SK-N-SH (cell line): ENCODE measurements around the gene LPP. TPM values are rescaled to one million over a fixed set of nuclear protein-coding genes. Genes with fewer than 3 reads are reported as not detected.

Experiments
- CTCF ChIA-PET: fragments of 300-600, 350-600 bp; formaldehyde crosslinking; extraction: SDS; loops from one replicate; lab custom pipeline; 2021; lab: Yijun Ruan, JAX
- POLR2A ChIA-PET: fragments of 350-600 bp; sonication (Branson Sonifier 250); formaldehyde crosslinking; extraction: SDS; loops from one replicate; lab custom pipeline; 2020; ENCODE audit warnings: antibody characterized with exemption, inconsistent platforms; lab: Yijun Ruan, JAX
- DNase-seq: peaks from one replicate; pipeline ENCODE4 v3.0.0; 2012
- H2AFZ ChIP-seq: fragments of 200-600 bp; sonication (generic); 2 replicates; pipeline ENCODE4 v1.8.1; 2016; ENCODE audit warnings: antibody characterized with exemption, mild to moderate bottlenecking, low read depth
- H3F3A ChIP-seq: fragments of 200-600 bp; sonication (generic); replicated peaks from 2 replicates; pipeline ENCODE3; 2016; ENCODE audit warnings: antibody characterized with exemption, mild to moderate bottlenecking; ENCODE audit not compliant: insufficient read depth
- H3K27ac ChIP-seq, 2 experiments: fragments of 200-500 bp in 1 of 2; fragments of 200-600 bp in 1 of 2; sonication (Bioruptor generic) in 1 of 2; sonication (generic), shearing (Covaris generic) in 1 of 2; 2 replicates each; pipeline versions ENCODE4 v1.5.1 to v1.6.1; 2014 to 2016; ENCODE audit warnings: low read depth in 2 of 2, inconsistent platforms in 1 of 2, low read length in 1 of 2, mild to moderate bottlenecking in 1 of 2, mixed read lengths in 1 of 2
- H3K27me3 ChIP-seq: fragments of 200-600 bp; sonication (generic), shearing (Covaris generic); 2 replicates; pipeline ENCODE4 v1.6.1; 2016; ENCODE audit warnings: mixed run types; ENCODE audit not compliant: insufficient read depth
- H3K36me3 ChIP-seq, 2 experiments: fragments of 200-500 bp in 1 of 2; fragments of 200-600 bp in 1 of 2; sonication (Bioruptor generic) in 1 of 2; sonication (generic) in 1 of 2; replicated peaks in 1 of 2; 2 replicates each; pipeline versions ENCODE3 to v1.5.1; 2014 to 2016; ENCODE audit warnings: low read length in 1 of 2, mild to moderate bottlenecking in 1 of 2; ENCODE audit not compliant: insufficient read depth in 2 of 2, control insufficient read depth in 1 of 2
- H3K4me1 ChIP-seq, 2 experiments: fragments of 200-500 bp in 1 of 2; fragments of 200-600 bp in 1 of 2; sonication (Bioruptor generic) in 1 of 2; sonication (generic), shearing (Covaris generic) in 1 of 2; 2 replicates each; pipeline versions ENCODE4 v1.5.1 to v1.6.1; 2014 to 2016; ENCODE audit warnings: low read depth in 1 of 2, low read length in 1 of 2, mixed run types in 1 of 2; ENCODE audit not compliant: insufficient read depth in 2 of 2, control insufficient read depth in 1 of 2
- H3K4me2 ChIP-seq: fragments of 200-600 bp; sonication (generic), shearing (Covaris generic); 2 replicates; pipeline ENCODE4 v1.6.1; 2017; ENCODE audit warnings: mixed run types
- H3K4me3 ChIP-seq, 2 experiments: fragments of 200-500 bp in 1 of 2; fragments of 200-600 bp in 1 of 2; sonication (Bioruptor generic) in 1 of 2; sonication (generic), shearing (Covaris generic) in 1 of 2; 2 replicates each; pipeline versions ENCODE4 v1.5.1 to v1.8.1; 2014 to 2016; ENCODE audit warnings: low read depth in 2 of 2, inconsistent platforms in 1 of 2, low read length in 1 of 2, mild to moderate bottlenecking in 1 of 2, mixed read lengths in 1 of 2, moderate library complexity in 1 of 2
- H3K79me2 ChIP-seq: fragments of 200-600 bp; sonication (generic); 2 replicates; pipeline ENCODE4 v1.8.1; 2017; ENCODE audit warnings: mild to moderate bottlenecking; ENCODE audit not compliant: insufficient read depth
- H3K9ac ChIP-seq: fragments of 200-600 bp; sonication (generic); 2 replicates; pipeline ENCODE4 v1.6.1; 2017; ENCODE audit warnings: mixed run types
- H3K9me2 ChIP-seq: fragments of 200-600 bp; sonication (generic); 2 replicates; pipeline ENCODE4 v1.6.1; 2017; ENCODE audit warnings: mixed run types
- H3K9me3 ChIP-seq: fragments of 200-600 bp; sonication (generic); 2 replicates; pipeline ENCODE4 v1.6.1; 2017; ENCODE audit warnings: mixed run types, mild to moderate bottlenecking, moderate library complexity
- H4K20me1 ChIP-seq: fragments of 200-600 bp; sonication (generic); 2 replicates; pipeline ENCODE4 v1.6.1; 2017; ENCODE audit warnings: mild to moderate bottlenecking, mixed run types; ENCODE audit not compliant: insufficient read depth
- CHD2 ChIP-seq: fragments of 150-350 bp; IDR thresholded peaks from 2 replicates; pipeline ENCODE4 v1.6.1; 2018; ENCODE audit warnings: low read length; ENCODE audit not compliant: partially characterized antibody
- CTCF ChIP-seq: fragments of 200-600 bp; sonication (generic); IDR thresholded peaks from 2 replicates; pipeline ENCODE4 v1.6.1; 2017; ENCODE audit warnings: antibody characterized with exemption, mild to moderate bottlenecking, moderate library complexity
- ELF1 ChIP-seq: IDR thresholded peaks from 2 replicates; pipeline ENCODE4 v1.4.0; 2012
- EP300 ChIP-seq, 2 experiments: IDR thresholded peaks; 2 replicates each; pipeline versions ENCODE4 v1.4.0 to v1.6.1; 2012; ENCODE audit warnings: borderline replicate concordance in 1 of 2, low read depth in 1 of 2, low read length in 1 of 2
- FOSL2 ChIP-seq: IDR thresholded peaks from 2 replicates; pipeline ENCODE4 v1.4.0; 2012; ENCODE audit warnings: low read depth, mild to moderate bottlenecking, moderate library complexity, borderline replicate concordance
- FOXJ3 ChIP-seq: sonication (generic); formaldehyde crosslinking; IDR thresholded peaks from 2 replicates; pipeline ENCODE4 v1.5.1; 2020; ENCODE audit warnings: mild to moderate bottlenecking, missing genetic modification reagents
- FOXM1 ChIP-seq: IDR thresholded peaks from 2 replicates; pipeline ENCODE4 v1.4.0; 2012; ENCODE audit warnings: low read depth, mild to moderate bottlenecking
- GABPA ChIP-seq: IDR thresholded peaks from 2 replicates; pipeline ENCODE4 v1.4.0; 2012; ENCODE audit warnings: low read depth, mild to moderate bottlenecking
- GATA2 ChIP-seq: sonication (generic); formaldehyde crosslinking; IDR thresholded peaks from 2 replicates; pipeline ENCODE4 v1.5.0; 2020; ENCODE audit warnings: mild to moderate bottlenecking, missing genetic modification reagents
- JUND ChIP-seq: IDR thresholded peaks from 2 replicates; pipeline ENCODE4 v1.4.0; 2012
- MEF2A ChIP-seq: IDR thresholded peaks from 2 replicates; pipeline ENCODE4 v1.4.0; 2012; ENCODE audit warnings: low read depth, borderline replicate concordance
- MXI1 ChIP-seq: IDR thresholded peaks from 2 replicates; pipeline ENCODE4 v1.6.1; 2012; ENCODE audit warnings: mild to moderate bottlenecking, low read depth, low read length, improper control_type of control experiment
- NRF1 ChIP-seq: IDR thresholded peaks from 2 replicates; pipeline ENCODE4 v1.6.1; 2012; ENCODE audit warnings: low read depth, mild to moderate bottlenecking, low read length
- PBX3 ChIP-seq: IDR thresholded peaks from 2 replicates; pipeline ENCODE4; 2012
- TAF1 ChIP-seq: IDR thresholded peaks from 2 replicates; pipeline ENCODE4 v1.6.1; 2012; ENCODE audit warnings: low read depth, mild to moderate bottlenecking, low read length, moderate library complexity, borderline replicate concordance
- TCF12 ChIP-seq: IDR thresholded peaks from 2 replicates; pipeline ENCODE4 v1.4.0; 2012
- TEAD4 ChIP-seq: IDR thresholded peaks from 2 replicates; pipeline ENCODE4 v1.4.0; 2012; ENCODE audit warnings: mild to moderate bottlenecking, borderline replicate concordance; ENCODE audit not compliant: insufficient read depth
- USF2 ChIP-seq: fragments of 150-350 bp; IDR thresholded peaks from 2 replicates; pipeline ENCODE4 v1.6.1; 2017; ENCODE audit warnings: antibody characterized with exemption, low read length, low read depth, borderline replicate concordance
- YY1 ChIP-seq: IDR thresholded peaks from 2 replicates; pipeline ENCODE4 v1.4.0; 2012; ENCODE audit warnings: low read depth, mild to moderate bottlenecking
- ZBTB33 ChIP-seq: IDR thresholded peaks from 2 replicates; pipeline ENCODE4 v1.4.0; 2012; ENCODE audit warnings: low read depth, borderline replicate concordance
- WGBS: methylation state at CpG from one replicate; pipeline ENCODE4 v1.1.6; 2017; ENCODE audit warnings: low lambda C conversion rate; 5-methylcytosine and 5-hydroxymethylcytosine counted together
- polyA plus RNA-seq, 3 experiments: library from polyadenylated mRNA; depleted of rRNA; stranded (reverse); fragments of >200 nt; gene quantifications; 2 replicates each; pipeline ENCODE4 v1.2.3, GENCODE V29; 2012

LPP gene
- polyA plus RNA-seq, 1 of the 3 experiments (the other 2 are of a cell fraction): 6.6 TPM

GRCh38 chr3:188690064-188690463, 536.1 kb downstream of the LPP start:
- no peaks in the 10 kb centered on the region for H3K9me2 ChIP-seq
- no peaks in the 10 kb centered on the region for H3K9me3 ChIP-seq
- no peak overlapping the region for H3K9ac ChIP-seq
- no peak overlapping the region for H3K4me3 ChIP-seq
- H3K4me1 ChIP-seq: 0 out of 4 replicates have a peak, but pooled peaks cover 0 to 9% of the 10 kb centered on the region in 2 experiments
- no peak overlapping the region for H3K4me2 ChIP-seq
- 75% methylated on average over 5 of the region's 5 CpGs for WGBS
- H3K27me3 ChIP-seq: no peaks in the 10 kb centered on the region
- ChIA-PET CTCF (no interaction called here), POLR2A (no interaction called here)
- peaks cover 45% of the 10 kb centered on the region for H3K79me2 ChIP-seq
- DNase-seq: no peak
- H3F3A ChIP-seq: peaks cover 10% of the 10 kb centered on the region
- H3K36me3 ChIP-seq: no peaks in the 10 kb centered on the region
- no peak for TF ChIP-seq TEAD4
- no peak for TF ChIP-seq FOSL2
- no peak for TF ChIP-seq GABPA
- no peak for TF ChIP-seq ELF1
- no peak for TF ChIP-seq CTCF
- TF ChIP-seq FOXJ3 (CRISPR knock-in tag): no peak
- no peak for TF ChIP-seq NRF1
- no peak for TF ChIP-seq USF2
- TF ChIP-seq JUND: no peak
- no peak for TF ChIP-seq GATA2 (CRISPR knock-in tag)
- TF ChIP-seq, all 33 proteins: peak for 0
- no peak overlapping the region for H2AFZ ChIP-seq
- no peaks in the 10 kb centered on the region for H4K20me1 ChIP-seq
- H3K27ac ChIP-seq: no peak overlapping the region

GRCh38 chr3:188691004-188691403, 537.0 kb downstream of the LPP start:
- H3K9ac ChIP-seq: no peak overlapping the region
- 0 out of 4 replicates have a peak, but pooled peaks cover 0 to 9% of the 10 kb centered on the region in 2 experiments for H3K4me1 ChIP-seq
- POLR2A ChIA-PET: no interaction called here
- no peaks in the 10 kb centered on the region for H3K9me2 ChIP-seq
- no peak overlapping the region for H3K4me3 ChIP-seq
- peaks cover 10% of the 10 kb centered on the region for H3F3A ChIP-seq
- H3K9me3 ChIP-seq: no peaks in the 10 kb centered on the region
- WGBS: 85% methylated on average over 1 of the region's 1 CpG
- no peaks in the 10 kb centered on the region for H3K27me3 ChIP-seq
- H3K36me3 ChIP-seq: no peaks in the 10 kb centered on the region
- H3K4me2 ChIP-seq: no peak overlapping the region
- no peak overlapping the region for H2AFZ ChIP-seq
- CTCF ChIA-PET: no interaction called here
- no peaks in the 10 kb centered on the region for H4K20me1 ChIP-seq
- no peak overlapping the region for H3K27ac ChIP-seq
- peaks cover 39% of the 10 kb centered on the region for H3K79me2 ChIP-seq
- no peak for DNase-seq
- no peak for TF ChIP-seq GABPA
- no peak for TF ChIP-seq EP300 (IDR thresholded peaks at IDR 0.05; ENCODE audit: borderline replicate concordance in 1 of 2, low read depth in 1 of 2, low read length in 1 of 2)
- TF ChIP-seq ZBTB33: no peak
- no peak for TF ChIP-seq TAF1
- no peak for TF ChIP-seq CHD2
- TF ChIP-seq TCF12: no peak
- TF ChIP-seq YY1: no peak
- no peak for TF ChIP-seq PBX3
- no peak for TF ChIP-seq MXI1
- TF ChIP-seq ELF1: no peak
- no peak for TF ChIP-seq NRF1
- no peak for TF ChIP-seq CTCF
- no peak for TF ChIP-seq FOXM1
- no peak for TF ChIP-seq MEF2A
